ENCODE measurements around the gene PRR14L.

GRCh38 chr22:31726692-31727091, 23.2 kb downstream of the PRR14L start:
- no peak for TF ChIP-seq KDM2A (CRISPR knock-in tag; IDR thresholded peaks at IDR 0.05; ENCODE audit: borderline replicate concordance, low read depth)
- no peak for TF ChIP-seq PRPF4 (IDR thresholded peaks at IDR 0.05; ENCODE audit: low read depth, low read length, poor library complexity, severe bottlenecking)
- no peak for TF ChIP-seq PCBP1 (IDR thresholded peaks at IDR 0.05; ENCODE audit: borderline replicate concordance, low read depth, low read length)
- no peak for TF ChIP-seq ZNF598 (CRISPR knock-in tag; IDR thresholded peaks at IDR 0.05; ENCODE audit: borderline replicate concordance)
- no peak for TF ChIP-seq SRF (IDR thresholded peaks at IDR 0.05; ENCODE audit: low read depth, low read length)
- no peak for TF ChIP-seq GATAD1 (CRISPR knock-in tag; IDR thresholded peaks at IDR 0.05)

All from HepG2 (cell line).